ENCODE data around the gene AKAP1.
A peak's percentile ranks its signal among the peaks of the same experiment; 100 is the strongest.

AKAP1 gene

DNA sequence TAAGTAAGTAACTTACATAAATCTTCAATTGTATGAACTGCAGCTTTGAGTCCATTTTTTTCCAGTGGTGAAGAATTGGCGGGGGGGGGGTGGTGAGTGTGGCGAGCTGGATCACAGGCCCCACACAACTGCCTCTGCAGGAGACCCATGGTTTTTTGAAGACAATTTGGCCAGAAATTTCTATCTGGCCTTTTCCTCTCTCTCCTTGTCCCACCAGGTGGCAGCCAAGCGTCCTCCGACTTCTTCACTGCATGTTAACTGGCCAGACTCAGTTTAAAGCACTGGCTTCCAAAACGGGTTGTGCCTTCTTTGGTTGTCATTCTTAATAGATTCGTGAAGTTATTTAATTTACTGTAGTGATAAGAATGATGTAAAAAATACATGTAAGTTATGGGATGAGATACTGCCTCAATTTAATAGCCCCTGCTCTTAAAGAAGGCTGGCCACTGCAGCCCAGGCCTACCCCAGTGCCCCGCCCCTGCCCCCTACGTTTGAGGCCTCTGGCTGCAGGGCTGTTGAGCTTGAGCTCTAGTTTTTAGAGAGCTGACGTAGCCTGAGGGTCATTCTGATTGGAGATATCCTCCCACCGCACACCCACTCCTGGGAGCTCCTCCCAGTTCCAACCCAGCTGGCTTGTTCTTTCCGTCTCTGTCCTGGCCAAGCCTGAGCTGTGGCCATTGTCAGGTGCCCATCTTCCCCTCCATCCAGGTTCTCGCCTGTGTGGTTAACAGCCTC is 36.4 kb downstream of the AKAP1 start:
- DNase-seq = peak in 8 of 10 donors; percentile 40 to 91 (median 64)
- intact Hi-C loops (cut with DNase I) = no loop called here

GRCh38 chr17:57124053-57124452 is 39.0 kb downstream of the AKAP1 start:
- intact Hi-C loops (cut with DNase I) = no loop called here
- DNase-seq = no peak

- intact Hi-C loops (cut with DNase I) = no loop called here
Observed at GRCh38 chr17:57125406-57125805, 40.4 kb downstream of the AKAP1 start.

DNA sequence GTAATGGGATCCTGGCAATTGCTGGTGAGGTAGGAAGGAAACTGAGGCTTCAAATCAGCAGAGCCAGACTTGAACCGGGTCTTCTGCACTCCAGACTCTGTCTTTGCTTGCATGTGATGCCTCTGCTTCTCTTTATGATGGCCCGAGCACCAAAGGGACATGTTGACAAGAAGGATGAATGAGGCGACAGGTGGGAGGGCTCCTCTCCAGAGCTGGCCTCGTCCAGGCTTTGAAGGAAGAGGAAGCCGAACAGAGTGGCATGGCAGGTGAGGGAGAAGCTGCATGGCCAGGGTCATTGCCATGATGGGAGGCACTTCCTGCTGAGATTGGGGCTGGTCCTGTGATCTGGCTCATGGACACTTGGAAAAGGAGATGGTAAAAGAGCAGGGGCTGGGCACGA is 40.8 kb downstream of the AKAP1 start:
- intact Hi-C loops (cut with DNase I) = no loop called here
- DNase-seq = no peak

More at GRCh38 chr17:57125406-57125805, 40.4 kb downstream of the AKAP1 start:
- DNase-seq = no peak

GRCh38 chr17:57130708-57131461 is 45.8 kb downstream of the AKAP1 start:
- DNase-seq = peak; percentile 70 to 96 (median 86)
- intact Hi-C loops (cut with DNase I) = loop anchor here (1.0 to 5.0 kb wide), 3 partner anchors 541 to 702 kb away; no protein-coding TSS in a partner anchor

GRCh38 chr17:57132663-57133062 is 47.6 kb downstream of the AKAP1 start:
- no peak for DNase-seq
- intact Hi-C loops (cut with DNase I) = loop anchor here (5.0 kb wide), 1 partner anchor 540 kb away; no protein-coding TSS in a partner anchor

DNA sequence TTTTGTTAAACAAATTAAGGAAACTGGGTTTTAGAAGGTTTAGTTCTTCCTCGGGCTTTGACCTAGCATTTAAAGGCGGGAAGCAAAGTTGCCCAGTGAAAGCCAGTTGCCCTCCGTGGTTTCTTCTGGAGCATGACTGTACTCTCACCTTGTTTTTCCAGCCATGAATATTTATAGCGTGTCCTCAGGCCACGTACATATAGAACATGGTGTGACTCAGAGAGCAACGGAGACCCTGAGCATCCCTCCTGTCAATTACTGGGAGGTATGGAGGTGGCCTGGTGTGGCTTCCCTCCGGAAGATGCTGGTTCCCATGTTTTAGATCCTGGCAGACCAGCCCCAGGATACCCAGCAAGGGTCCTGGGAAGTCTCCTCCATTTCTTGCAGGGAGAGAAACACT is 48.4 kb downstream of the AKAP1 start:
- intact Hi-C loops (cut with DNase I) = loop anchor here (5.0 kb wide), 1 partner anchor 539 kb away; no protein-coding TSS in a partner anchor
- DNase-seq = no peak

GRCh38 chr17:57135026-57135788 is 50.2 kb downstream of the AKAP1 start:
- DNase-seq = no peak
- intact Hi-C loops (cut with DNase I) = no loop called here

- intact Hi-C loops (cut with DNase I) = no loop called here
- peak in 7 of 10 donors; percentile 19 to 89 (median 45) for DNase-seq
Observed at GRCh38 chr17:57135789-57136291, 50.8 kb downstream of the AKAP1 start.

- DNase-seq = no peak
- intact Hi-C loops (cut with DNase I) = no loop called here
Observed at GRCh38 chr17:57136355-57136754, 51.3 kb downstream of the AKAP1 start.

- intact Hi-C loops (cut with DNase I) = no loop called here
Observed at GRCh38 chr17:57138030-57138911, 53.2 kb downstream of the AKAP1 start.

GRCh38 chr17:57138956-57139576 is 54.0 kb downstream of the AKAP1 start:
- DNase-seq = no peak
- intact Hi-C loops (cut with DNase I) = no loop called here

More at GRCh38 chr17:57138030-57138911, 53.2 kb downstream of the AKAP1 start:
- no peak for DNase-seq

- intact Hi-C loops (cut with DNase I) = no loop called here
- DNase-seq = no peak
Observed at GRCh38 chr17:57140316-57140715, 55.3 kb downstream of the AKAP1 start.

- DNase-seq = no peak
Observed at GRCh38 chr17:57142925-57143324, 57.9 kb downstream of the AKAP1 start.

GRCh38 chr17:57143361-57143760 is 58.3 kb downstream of the AKAP1 start:
- intact Hi-C loops (cut with DNase I) = no loop called here

More at GRCh38 chr17:57142925-57143324, 57.9 kb downstream of the AKAP1 start:
- intact Hi-C loops (cut with DNase I) = no loop called here

DNA sequence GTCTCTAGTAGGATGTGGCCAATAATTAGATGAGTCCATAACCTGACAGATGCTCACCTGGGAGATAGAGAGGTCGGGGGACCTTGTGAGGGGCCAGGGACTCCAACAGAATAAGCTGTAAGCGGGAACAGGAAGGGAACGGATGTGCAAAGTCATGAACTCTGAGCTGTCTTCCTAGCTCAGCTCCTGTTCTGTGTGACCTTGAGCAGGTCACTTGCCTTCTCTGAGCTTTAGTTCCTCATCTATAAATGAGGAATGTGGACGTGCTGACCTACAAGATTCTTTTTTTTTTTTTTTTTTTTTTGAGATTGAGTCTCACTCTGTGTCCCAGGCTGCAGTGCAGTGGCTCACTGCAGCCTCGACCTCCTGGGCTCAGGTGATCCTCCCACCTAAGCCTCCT is 58.9 kb downstream of the AKAP1 start:
- intact Hi-C loops (cut with DNase I) = no loop called here
- no peak for DNase-seq

More at GRCh38 chr17:57143361-57143760, 58.3 kb downstream of the AKAP1 start:
- DNase-seq = no peak

DNA sequence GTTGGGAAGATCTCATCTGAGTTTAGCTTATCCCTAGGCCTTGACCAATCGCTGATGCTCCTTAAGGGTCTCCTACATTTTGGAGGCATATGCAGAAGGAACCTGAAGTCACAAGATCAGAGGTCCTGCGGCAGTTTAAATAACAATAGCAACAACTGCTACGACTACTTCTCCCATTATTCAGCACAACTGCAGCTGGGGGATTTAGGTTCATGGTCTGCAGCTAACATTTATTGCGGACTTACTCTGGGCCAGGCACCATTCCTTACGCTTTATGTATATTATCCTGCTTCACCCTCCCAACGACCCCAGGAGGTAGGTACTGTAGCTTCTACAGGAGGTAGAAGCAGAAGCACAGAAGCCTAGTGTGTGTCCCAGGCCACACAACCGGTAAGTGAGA is 59.5 kb downstream of the AKAP1 start:
- intact Hi-C loops (cut with DNase I) = no loop called here
- DNase-seq = no peak

- DNase-seq = no peak
- intact Hi-C loops (cut with DNase I) = no loop called here
Observed at GRCh38 chr17:57145347-57145746, 60.3 kb downstream of the AKAP1 start.

DNA sequence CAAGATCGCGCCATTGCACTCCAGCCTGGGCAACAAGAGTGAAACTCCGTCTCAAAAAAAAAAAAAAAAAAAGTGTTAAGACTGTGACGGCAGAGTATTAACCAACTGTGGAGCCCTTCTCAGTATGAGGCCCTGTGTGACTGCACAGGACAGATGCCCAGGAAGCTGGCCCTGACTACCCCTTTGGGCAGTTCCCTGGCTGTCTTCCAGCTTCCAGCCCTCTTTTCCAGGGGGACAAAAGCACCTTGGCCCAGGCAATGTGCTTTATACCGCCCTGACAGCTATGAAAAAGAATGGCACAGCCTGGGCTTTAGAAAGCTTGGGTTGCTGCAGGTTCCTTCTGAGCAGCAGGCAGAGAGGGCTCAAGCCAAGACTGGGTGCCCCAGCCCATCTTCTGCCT is 61.2 kb downstream of the AKAP1 start:
- intact Hi-C loops (cut with DNase I) = no loop called here
- DNase-seq = no peak

All from posterior cingulate gyrus (tissue), 11 donors.